Activated CD4-positive, alpha-beta T cell treated with anti-CD3 and anti-CD28 coated beads, Interleukin-2, amount 10 ng/mL, durations not matched to agents 7 days and 5 days (primary cell): ENCODE measurements around the gene DMRTB1. TPM values are rescaled to one million over a fixed set of nuclear protein-coding genes. Genes with fewer than 3 reads are reported as not detected.

Experiments
- CTCF ChIA-PET: fragments of 350-600 bp; sonication (Branson Sonifier 250); formaldehyde crosslinking; loops from one replicate; lab custom pipeline; 2021; ENCODE audit warnings: antibody characterized with exemption; lab: Charles Lee
- POLR2A ChIA-PET: fragments of 350-600 bp; sonication (Branson Sonifier 250); formaldehyde crosslinking; loops from one replicate; lab custom pipeline; 2021; ENCODE audit warnings: antibody characterized with exemption; lab: Charles Lee
- DNase-seq: peaks from one replicate; pipeline ENCODE4 v3.0.0-alpha.2; 2020
- H3K27ac Mint-ChIP-seq: one replicate; pipeline ENCODE4 v1.8.0; 2021; ENCODE audit warnings: mild to moderate bottlenecking, moderate library complexity, mixed read lengths
- H3K27me3 Mint-ChIP-seq: one replicate; pipeline ENCODE4 v1.8.0; 2021; ENCODE audit warnings: mixed read lengths
- H3K36me3 Mint-ChIP-seq: one replicate; pipeline ENCODE4 v1.8.0; 2021; ENCODE audit warnings: low read depth, mixed read lengths
- H3K4me1 Mint-ChIP-seq: one replicate; pipeline ENCODE4 v1.8.0; 2021; ENCODE audit warnings: mixed read lengths
- H3K4me3 Mint-ChIP-seq: one replicate; pipeline ENCODE4 v1.8.0; 2021; ENCODE audit warnings: mild to moderate bottlenecking, moderate library complexity, mixed read lengths
- H3K9me3 Mint-ChIP-seq: one replicate; pipeline ENCODE4 v1.8.0; 2021; ENCODE audit warnings: mixed read lengths
- total RNA-seq, 2 experiments: library from RNA; stranded (reverse); gene quantifications; one replicate each; pipeline ENCODE4 v1.2.3, GENCODE V29; 2021

The DMRTB1 gene
- total RNA-seq, 2 experiments from 2014 or later = 0.15 to 0.20 TPM

- POLR2A ChIA-PET = no interaction called here
- H3K4me1 Mint-ChIP-seq = no peaks in the 10 kb centered on the region
- H3K36me3 Mint-ChIP-seq = no peaks in the 10 kb centered on the region
- H3K9me3 Mint-ChIP-seq = no peaks in the 10 kb centered on the region
- CTCF ChIA-PET = interaction anchor here (1.2 kb wide), 1 partner anchor 8 kb away, joined by 3 read pairs; no protein-coding TSS in a partner anchor
- no peak overlapping the region for H3K4me3 Mint-ChIP-seq
- no peak overlapping the region for H3K27ac Mint-ChIP-seq
- H3K27me3 Mint-ChIP-seq = no peaks in the 10 kb centered on the region
- DNase-seq = no peak
Observed at GRCh38 chr1:53511933-53512806, 53.0 kb downstream of the DMRTB1 start.

DNA sequence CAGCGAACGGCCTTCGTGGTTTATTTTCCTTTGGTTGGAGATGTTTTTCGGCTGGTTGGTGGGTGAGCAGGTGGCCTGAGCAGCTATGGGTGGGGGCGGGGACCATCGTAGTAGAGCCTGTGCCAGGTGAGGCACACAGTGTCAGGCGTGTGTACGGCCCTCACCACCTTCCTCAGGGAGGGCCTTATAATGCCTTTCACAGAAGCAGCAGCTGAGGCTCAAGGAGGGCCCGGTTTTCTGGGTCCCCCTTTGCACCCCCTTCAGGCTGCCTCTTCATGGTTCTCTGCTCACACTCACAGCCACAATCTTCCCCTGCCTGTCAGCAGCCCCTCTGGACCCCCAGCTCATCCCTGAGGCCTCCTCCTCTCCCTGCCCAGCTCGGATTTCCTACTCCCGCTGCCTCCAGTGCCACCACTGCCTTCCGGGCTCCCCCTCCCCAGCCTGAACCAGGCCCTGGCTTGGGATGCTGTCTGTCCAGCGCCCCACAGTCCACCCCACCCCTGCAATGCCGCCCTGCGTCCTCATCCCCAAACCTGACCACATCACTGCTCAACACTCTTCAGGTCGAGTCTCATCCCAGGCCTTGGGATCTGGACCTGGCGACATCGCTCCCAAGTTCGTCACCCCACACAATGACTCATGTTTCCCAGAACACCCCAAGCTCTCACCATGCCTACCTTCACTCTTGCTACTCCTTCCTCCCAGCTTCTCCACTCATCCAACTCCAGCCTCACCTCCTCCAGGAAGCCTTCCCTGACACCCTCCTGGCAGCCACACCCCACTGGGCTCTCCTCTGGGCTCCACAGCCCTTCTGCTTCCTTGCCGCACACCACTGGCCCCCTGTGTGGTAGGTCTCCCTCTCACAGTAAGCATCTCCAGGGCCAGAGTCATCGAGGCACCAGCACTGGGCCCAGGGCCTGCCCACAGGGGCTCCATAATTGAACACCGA is 53.9 kb downstream of the DMRTB1 start:
- DNase-seq = no peak
- POLR2A ChIA-PET = no interaction called here
- no peaks in the 10 kb centered on the region for H3K36me3 Mint-ChIP-seq
- no peak overlapping the region for H3K4me3 Mint-ChIP-seq
- H3K4me1 Mint-ChIP-seq = no peaks in the 10 kb centered on the region
- CTCF ChIA-PET = no interaction called here
- H3K27ac Mint-ChIP-seq = peak overlapping the region; percentile 62
- no peaks in the 10 kb centered on the region for H3K27me3 Mint-ChIP-seq
- H3K9me3 Mint-ChIP-seq = no peaks in the 10 kb centered on the region

- no peak for DNase-seq
- Mint-ChIP-seq H3K27ac (no peak overlapping the region), H3K9me3 (no peaks in the 10 kb centered on the region), H3K36me3 (no peaks in the 10 kb centered on the region), H3K4me3 (no peak overlapping the region), H3K27me3 (no peaks in the 10 kb centered on the region), H3K4me1 (no peaks in the 10 kb centered on the region)
- CTCF ChIA-PET = no interaction called here
- POLR2A ChIA-PET = no interaction called here
Observed at GRCh38 chr1:53513846-53514245, 54.6 kb downstream of the DMRTB1 start.

DNA sequence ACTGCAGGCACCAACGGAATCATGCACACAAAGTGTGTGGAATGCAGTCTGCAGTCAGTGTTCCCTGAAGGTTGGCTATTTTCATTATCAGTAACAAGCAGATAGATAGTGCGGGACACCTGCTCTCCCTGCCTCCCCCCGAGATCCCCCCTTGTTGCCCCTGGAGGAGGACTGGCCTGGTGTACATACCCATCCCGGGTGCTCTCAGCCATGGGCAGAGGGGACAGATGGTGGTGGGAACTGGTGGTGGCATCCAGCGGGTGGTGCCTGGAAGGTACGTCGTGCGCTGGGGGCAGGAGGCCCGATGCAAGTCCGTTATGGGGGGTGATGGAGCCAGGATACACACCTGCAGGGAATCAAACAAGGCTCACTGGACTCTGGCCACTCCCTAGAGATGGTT is 55.2 kb downstream of the DMRTB1 start:
- DNase-seq = no peak
- ChIA-PET CTCF (interaction anchor here (0.8 kb wide), 1 partner anchor 29 kb away, joined by 3 read pairs; no protein-coding TSS in a partner anchor), POLR2A (no interaction called here)
- Mint-ChIP-seq H3K27me3 (no peaks in the 10 kb centered on the region), H3K4me1 (no peaks in the 10 kb centered on the region), H3K9me3 (no peaks in the 10 kb centered on the region), H3K27ac (no peak overlapping the region), H3K36me3 (no peaks in the 10 kb centered on the region), H3K4me3 (no peak overlapping the region)

DNA sequence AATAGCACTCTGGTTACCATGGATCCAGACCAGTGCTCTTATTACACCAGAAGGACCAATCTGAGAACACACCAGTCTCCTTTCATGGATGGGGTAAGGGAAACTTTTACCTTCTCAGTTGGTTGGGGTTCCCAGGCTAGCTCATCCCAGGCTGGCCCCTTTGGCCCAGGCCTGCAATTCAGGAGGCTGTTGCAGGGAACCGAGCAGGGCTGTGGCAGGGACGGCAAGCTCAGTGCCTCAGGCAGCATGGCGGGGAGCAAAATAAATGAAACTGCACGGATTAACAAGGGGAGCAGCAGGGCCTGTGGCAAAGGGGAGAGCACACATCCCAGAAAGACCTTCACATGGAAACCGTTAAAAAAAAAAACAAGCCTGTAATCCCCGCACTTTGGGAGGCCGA is 57.0 kb downstream of the DMRTB1 start:
- POLR2A ChIA-PET = no interaction called here
- Mint-ChIP-seq H3K4me1 (no peaks in the 10 kb centered on the region), H3K27ac (no peak overlapping the region), H3K27me3 (no peaks in the 10 kb centered on the region), H3K36me3 (no peaks in the 10 kb centered on the region), H3K9me3 (no peaks in the 10 kb centered on the region), H3K4me3 (no peak overlapping the region)
- CTCF ChIA-PET = no interaction called here
- no peak for DNase-seq

Other genes starting within 250 kb of the DMRTB1 start
- gene CZIB, start 238.8 kb upstream of the DMRTB1 start, total RNA-seq = 10 to 100 TPM; 51.0 to 54.0 TPM
- 10 to 100 TPM; 73.3 to 74.1 TPM for gene MAGOH, start 220.9 kb upstream of the DMRTB1 start, total RNA-seq
- gene LRP8, start 131.3 kb upstream of the DMRTB1 start, total RNA-seq = 10 to 100 TPM; 51.8 to 56.6 TPM